H1 (cell line): Measurements from ENCODE around the gene PEX26. TPM values are rescaled to one million over a fixed set of nuclear protein-coding genes. Genes with fewer than 3 reads are reported as not detected.

Experiments used
- HDAC2 ChIP-seq, 2 experiments: fragments of 300-600 bp in 1 of 2; sonication (generic) in 1 of 2; IDR thresholded peaks; 2 replicates each; pipeline ENCODE4 v1.6.1; 2011 to 2012; ENCODE audit warnings: low read depth in 2 of 2, low read length in 2 of 2, mild to moderate bottlenecking in 2 of 2, moderate library complexity in 2 of 2, borderline replicate concordance in 1 of 2, inconsistent platforms in 1 of 2
- RNF2 ChIP-seq: fragments of 200-900, 300-1000 bp; sonication (generic); IDR thresholded peaks from 2 replicates; pipeline ENCODE4 v1.7.1; 2016; ENCODE audit warnings: borderline replicate concordance, low read depth, mild to moderate bottlenecking, antibody characterized with exemption, low read length; ENCODE audit not compliant: poor library complexity, severe bottlenecking; ENCODE audit errors: missing control alignments
- polyA plus RNA-seq, 7 experiments: library from polyadenylated mRNA; depleted of rRNA in 3 of 7; stranded (reverse) in 5 of 7; unstranded in 2 of 7; fragments of >200 nt in 5 of 7; fragments of 200-250 nt in 2 of 7; gene quantifications; 1 replicate in 5 of 7; 2 replicates in 1 of 7; 4 replicates in 1 of 7; pipeline versions ENCODE4 v1.2.1 to v1.2.3, GENCODE V29; 2011 to 2013; ENCODE audit warnings: missing spikeins in 2 of 7, mixed read lengths in 2 of 7
- total RNA-seq: library from RNA; stranded (reverse); fragmentation: NEBNext Ultra II Directional; extraction: Animal tissue kit (Norgen Biotek cat#: 25700); gene quantifications from 2 replicates; pipeline ENCODE4 v1.2.1, GENCODE V29; 2021

The PEX26 gene
- total and polyA plus RNA-seq, 2 of the 8 experiments (the other 6 are each of a cell fraction or from before 2014, with no cell fraction given) = 33.1 to 49.0 TPM

DNA sequence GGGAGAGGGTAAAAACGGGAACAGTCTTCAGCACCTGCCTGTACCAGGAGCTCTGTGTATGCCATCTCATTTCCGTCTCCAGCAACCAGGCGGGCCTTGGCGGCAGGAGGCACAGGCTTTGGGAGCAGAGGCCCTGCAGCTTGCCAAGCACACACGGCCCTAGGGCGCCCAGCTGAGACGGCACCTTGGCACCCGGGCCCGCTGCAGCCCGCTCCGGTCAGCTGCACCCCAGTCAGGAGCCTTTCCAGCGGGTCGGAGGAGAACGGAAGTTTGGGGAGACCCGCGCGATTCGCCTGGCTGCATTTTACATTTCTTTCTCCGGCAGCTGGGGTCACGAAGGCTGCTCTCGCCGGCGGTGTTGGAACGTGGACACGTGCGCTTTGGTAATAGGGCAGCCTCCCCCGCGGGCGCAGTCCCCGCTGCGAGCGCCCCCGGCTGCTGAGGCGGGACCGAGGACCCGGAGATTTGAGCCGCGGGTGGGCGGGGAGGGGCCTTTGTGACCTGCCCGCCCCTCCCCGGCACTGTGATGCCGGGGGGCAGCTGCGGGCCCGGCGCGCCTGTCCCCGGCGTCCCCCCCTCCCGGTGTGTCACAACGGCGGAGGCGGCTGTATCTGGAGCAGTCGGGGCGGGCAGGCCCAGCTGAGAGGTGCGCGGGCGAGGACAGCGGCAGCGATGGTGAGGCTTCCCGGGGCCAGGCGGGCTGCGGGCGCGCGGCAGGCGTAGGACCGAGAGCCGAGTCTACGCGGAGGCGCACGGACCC is 32.6 kb downstream of the PEX26 start, which contains the start of gene TUBA8 (continued):
- no peak for TF ChIP-seq HDAC2 (IDR thresholded peaks at IDR 0.05; ENCODE audit: borderline replicate concordance in 1 of 2, low read depth in 2 of 2, low read length in 2 of 2)
- TF ChIP-seq RNF2 = no peak
